ENCODE measurements around the gene DDX43.

The DDX43 gene

GRCh38 chr6:73394577-73395354 lies at the start of gene DDX43:
Gene DDX43, plus strand, starts transcription at chr6:73394828. Its CDS starts 78 bp downstream, at chr6:73394906.
- no peaks in the 10 kb centered on the region for H3K9me3 Mint-ChIP-seq
- H3K36me3 Mint-ChIP-seq (ENCODE audit: low read depth) = no peaks in the 10 kb centered on the region
- peak within 1 kb of the TSS; percentile 67 for H3K4me3 Mint-ChIP-seq
- H3K27me3 Mint-ChIP-seq = no peaks in the 10 kb centered on the region
- H3K27ac Mint-ChIP-seq = no peak within 1 kb of the TSS
- peaks cover 12% of the 10 kb centered on the region for H3K4me1 Mint-ChIP-seq (ENCODE audit: low read depth)

GRCh38 chr6:73348550-73349204 lies 46.0 kb upstream of the DDX43 start:
- H3K27me3 Mint-ChIP-seq = peaks cover 37% of the 10 kb centered on the region
- H3K27ac Mint-ChIP-seq = no peak overlapping the region
- no peak overlapping the region for H3K4me3 Mint-ChIP-seq
- no peaks in the 10 kb centered on the region for H3K36me3 Mint-ChIP-seq (ENCODE audit: low read depth)
- no peaks in the 10 kb centered on the region for H3K4me1 Mint-ChIP-seq (ENCODE audit: low read depth)
- no peaks in the 10 kb centered on the region for H3K9me3 Mint-ChIP-seq

GRCh38 chr6:73349311-73349710 lies 45.3 kb upstream of the DDX43 start:
- peaks cover 35% of the 10 kb centered on the region for H3K27me3 Mint-ChIP-seq
- no peaks in the 10 kb centered on the region for H3K36me3 Mint-ChIP-seq (ENCODE audit: low read depth)
- no peak overlapping the region for H3K4me3 Mint-ChIP-seq
- H3K9me3 Mint-ChIP-seq = no peaks in the 10 kb centered on the region
- no peaks in the 10 kb centered on the region for H3K4me1 Mint-ChIP-seq (ENCODE audit: low read depth)
- H3K27ac Mint-ChIP-seq = no peak overlapping the region

GRCh38 chr6:73353636-73354593 lies 40.7 kb upstream of the DDX43 start, which contains the start of gene DPPA5:
Gene DPPA5, minus strand, starts transcription at chr6:73354276. Its CDS starts 51 bp downstream, at chr6:73354225.
- Mint-ChIP-seq H3K4me3 (no peak within 1 kb of the TSS), H3K27ac (no peak within 1 kb of the TSS), H3K36me3 (ENCODE audit: low read depth) (no peaks in the 10 kb centered on the region), H3K4me1 (ENCODE audit: low read depth) (no peaks in the 10 kb centered on the region), H3K27me3 (peaks cover 15% of the 10 kb centered on the region), H3K9me3 (no peaks in the 10 kb centered on the region)

- H3K4me3 Mint-ChIP-seq = no peak within 1 kb of the TSS
- H3K4me1 Mint-ChIP-seq (ENCODE audit: low read depth) = no peaks in the 10 kb centered on the region
- no peak within 1 kb of the TSS for H3K27ac Mint-ChIP-seq
- H3K27me3 Mint-ChIP-seq = no peaks in the 10 kb centered on the region
- H3K9me3 Mint-ChIP-seq = no peaks in the 10 kb centered on the region
- no peaks in the 10 kb centered on the region for H3K36me3 Mint-ChIP-seq (ENCODE audit: low read depth)
Observed at GRCh38 chr6:73362358-73362757, 32.3 kb upstream of the DDX43 start, which contains the start of gene KHDC3L. Gene KHDC3L, plus strand, starts transcription at chr6:73362658. Its CDS starts 72 bp downstream, at chr6:73362730.

- H3K27ac Mint-ChIP-seq = no peak overlapping the region
- H3K27me3 Mint-ChIP-seq = no peaks in the 10 kb centered on the region
- H3K36me3 Mint-ChIP-seq (ENCODE audit: low read depth) = no peaks in the 10 kb centered on the region
Observed at GRCh38 chr6:73362869-73363536, 31.6 kb upstream of the DDX43 start.

GRCh38 chr6:73363537-73363875 lies 31.1 kb upstream of the DDX43 start:
- no peaks in the 10 kb centered on the region for H3K36me3 Mint-ChIP-seq (ENCODE audit: low read depth)
- no peaks in the 10 kb centered on the region for H3K4me1 Mint-ChIP-seq (ENCODE audit: low read depth)
- no peaks in the 10 kb centered on the region for H3K27me3 Mint-ChIP-seq
- no peak overlapping the region for H3K27ac Mint-ChIP-seq
- H3K9me3 Mint-ChIP-seq = no peaks in the 10 kb centered on the region
- no peak overlapping the region for H3K4me3 Mint-ChIP-seq

More at GRCh38 chr6:73362869-73363536, 31.6 kb upstream of the DDX43 start:
- Mint-ChIP-seq H3K4me3 (no peak overlapping the region), H3K9me3 (no peaks in the 10 kb centered on the region), H3K4me1 (ENCODE audit: low read depth) (no peaks in the 10 kb centered on the region)

- H3K9me3 Mint-ChIP-seq = no peaks in the 10 kb centered on the region
- no peak overlapping the region for H3K27ac Mint-ChIP-seq
- no peaks in the 10 kb centered on the region for H3K4me1 Mint-ChIP-seq (ENCODE audit: low read depth)
- H3K27me3 Mint-ChIP-seq = no peaks in the 10 kb centered on the region
- H3K36me3 Mint-ChIP-seq (ENCODE audit: low read depth) = no peaks in the 10 kb centered on the region
- H3K4me3 Mint-ChIP-seq = no peak overlapping the region
Observed at GRCh38 chr6:73364121-73364520, 30.5 kb upstream of the DDX43 start.

GRCh38 chr6:73364549-73364948 lies 30.1 kb upstream of the DDX43 start:
- Mint-ChIP-seq H3K9me3 (no peaks in the 10 kb centered on the region), H3K27ac (no peak overlapping the region), H3K27me3 (no peaks in the 10 kb centered on the region), H3K4me1 (ENCODE audit: low read depth) (no peaks in the 10 kb centered on the region), H3K4me3 (no peak overlapping the region), H3K36me3 (ENCODE audit: low read depth) (no peaks in the 10 kb centered on the region)

GRCh38 chr6:73367761-73368355 lies 26.8 kb upstream of the DDX43 start:
- H3K4me3 Mint-ChIP-seq = no peak overlapping the region
- H3K4me1 Mint-ChIP-seq (ENCODE audit: low read depth) = no peaks in the 10 kb centered on the region
- H3K9me3 Mint-ChIP-seq = peaks cover under 1% of the 10 kb centered on the region
- H3K27me3 Mint-ChIP-seq = no peaks in the 10 kb centered on the region
- no peaks in the 10 kb centered on the region for H3K36me3 Mint-ChIP-seq (ENCODE audit: low read depth)
- H3K27ac Mint-ChIP-seq = no peak overlapping the region

- no peak overlapping the region for H3K4me3 Mint-ChIP-seq
- no peaks in the 10 kb centered on the region for H3K27me3 Mint-ChIP-seq
- no peaks in the 10 kb centered on the region for H3K4me1 Mint-ChIP-seq (ENCODE audit: low read depth)
- no peaks in the 10 kb centered on the region for H3K36me3 Mint-ChIP-seq (ENCODE audit: low read depth)
- peaks cover 3% of the 10 kb centered on the region for H3K9me3 Mint-ChIP-seq
- no peak overlapping the region for H3K27ac Mint-ChIP-seq
Observed at GRCh38 chr6:73368675-73369074, 26.0 kb upstream of the DDX43 start.

GRCh38 chr6:73369157-73369556 lies 25.5 kb upstream of the DDX43 start:
- H3K27ac Mint-ChIP-seq = no peak overlapping the region
- H3K27me3 Mint-ChIP-seq = no peaks in the 10 kb centered on the region
- peaks cover 3% of the 10 kb centered on the region for H3K9me3 Mint-ChIP-seq
- no peak overlapping the region for H3K4me3 Mint-ChIP-seq
- H3K4me1 Mint-ChIP-seq (ENCODE audit: low read depth) = no peaks in the 10 kb centered on the region
- H3K36me3 Mint-ChIP-seq (ENCODE audit: low read depth) = no peaks in the 10 kb centered on the region

- H3K27ac Mint-ChIP-seq = no peak within 1 kb of the TSS
- peaks cover 3% of the 10 kb centered on the region for H3K9me3 Mint-ChIP-seq
- H3K4me1 Mint-ChIP-seq (ENCODE audit: low read depth) = no peaks in the 10 kb centered on the region
- no peaks in the 10 kb centered on the region for H3K36me3 Mint-ChIP-seq (ENCODE audit: low read depth)
- H3K4me3 Mint-ChIP-seq = no peak within 1 kb of the TSS
- H3K27me3 Mint-ChIP-seq = no peaks in the 10 kb centered on the region
Observed at GRCh38 chr6:73369563-73369962, 25.1 kb upstream of the DDX43 start, which contains the start of gene OOEP. Gene OOEP, minus strand, starts transcription at chr6:73369897. Its CDS starts 105 bp downstream, at chr6:73369792.

GRCh38 chr6:73371984-73372383 lies 22.6 kb upstream of the DDX43 start:
- Mint-ChIP-seq H3K27me3 (no peaks in the 10 kb centered on the region), H3K36me3 (ENCODE audit: low read depth) (no peaks in the 10 kb centered on the region)

More at GRCh38 chr6:73371984-73372383, 22.6 kb upstream of the DDX43 start:
- H3K27ac Mint-ChIP-seq = no peak overlapping the region
- peaks cover 3% of the 10 kb centered on the region for H3K9me3 Mint-ChIP-seq
- no peaks in the 10 kb centered on the region for H3K4me1 Mint-ChIP-seq (ENCODE audit: low read depth)
- H3K4me3 Mint-ChIP-seq = no peak overlapping the region
